DOHH2 (cell line): ENCODE data around the gene KIAA0513.

Experiments used
- H3F3A ChIP-seq: fragments of 200-600 bp; sonication (generic), shearing (Covaris generic); 2 replicates; pipeline ENCODE4 v1.6.0; 2016; ENCODE audit warnings: antibody characterized with exemption, mild to moderate bottlenecking; ENCODE audit not compliant: control insufficient read depth, insufficient read depth
- H3K27ac ChIP-seq: fragments of 200-600 bp; sonication (generic); 2 replicates; pipeline ENCODE4 v1.5.1; 2014; ENCODE audit warnings: low read depth, mild to moderate bottlenecking, low read length, moderate library complexity
- H3K27me3 ChIP-seq: fragments of 200-600 bp; sonication (generic); 2 replicates; pipeline ENCODE4 v1.6.1; 2014; ENCODE audit warnings: mild to moderate bottlenecking, low read length, mixed read lengths; ENCODE audit not compliant: control insufficient read depth
- H3K36me3 ChIP-seq: fragments of 200-600 bp; sonication (generic); 2 replicates; pipeline ENCODE4 v1.6.1; 2014; ENCODE audit warnings: mild to moderate bottlenecking, low read length, moderate library complexity, mixed read lengths; ENCODE audit not compliant: control insufficient read depth
- H3K4me1 ChIP-seq: fragments of 200-600 bp; sonication (generic); 2 replicates; pipeline ENCODE4 v1.6.1; 2014; ENCODE audit warnings: mild to moderate bottlenecking, low read length, mixed read lengths; ENCODE audit not compliant: control insufficient read depth
- H3K4me2 ChIP-seq: fragments of 200-600 bp; sonication (generic); 2 replicates; pipeline ENCODE4 v1.6.0; 2014; ENCODE audit warnings: mild to moderate bottlenecking, low read length, moderate library complexity
- H3K4me3 ChIP-seq: fragments of 200-600 bp; sonication (generic); 2 replicates; pipeline ENCODE4 v1.5.1; 2014; ENCODE audit warnings: mild to moderate bottlenecking, low read length, mixed read lengths
- H3K79me2 ChIP-seq: fragments of 200-600 bp; sonication (generic); 2 replicates; pipeline ENCODE4 v1.6.1; 2014; ENCODE audit warnings: mild to moderate bottlenecking, low read length, mixed read lengths; ENCODE audit not compliant: control insufficient read depth
- H3K9me2 ChIP-seq: fragments of 200-600 bp; sonication (generic); replicated peaks from 2 replicates; pipeline ENCODE4 v1.6.1; 2014; ENCODE audit warnings: mild to moderate bottlenecking, low read length, mixed read lengths; ENCODE audit not compliant: control insufficient read depth
- H3K9me3 ChIP-seq: fragments of 200-600 bp; sonication (generic); 2 replicates; pipeline ENCODE4 v1.6.1; 2014; ENCODE audit warnings: antibody characterized with exemption, low read length, mixed read lengths; ENCODE audit not compliant: control insufficient read depth, insufficient read depth
- H4K20me1 ChIP-seq: fragments of 200-600 bp; sonication (generic); 2 replicates; pipeline ENCODE4 v1.6.0; 2014; ENCODE audit warnings: low read depth, mild to moderate bottlenecking, antibody characterized with exemption, low read length, moderate library complexity; ENCODE audit not compliant: control insufficient read depth, insufficient read depth
- CTCF ChIP-seq: fragments of 200-600 bp; sonication (generic); IDR thresholded peaks from one replicate; pipeline ENCODE4 v1.5.1; 2014; ENCODE audit warnings: antibody characterized with exemption, mild to moderate bottlenecking, low read depth, low read length; ENCODE audit not compliant: poor library complexity, severe bottlenecking
- EZH2phosphoT487 ChIP-seq: fragments of 200-600 bp; sonication (generic); IDR thresholded peaks from 2 replicates; pipeline ENCODE4 v1.6.1; 2017; ENCODE audit warnings: borderline replicate concordance, mild to moderate bottlenecking, antibody characterized with exemption, low read length, moderate library complexity, mixed read lengths

The KIAA0513 gene

GRCh38 chr16:84999200-84999599 lies 28.4 kb upstream of the KIAA0513 start:
- H3K4me3 ChIP-seq: no peak overlapping the region
- H3K79me2 ChIP-seq: peaks cover 70% of the 10 kb centered on the region
- no peaks in the 10 kb centered on the region for H3K9me3 ChIP-seq

GRCh38 chr16:84999857-85000480 lies 27.6 kb upstream of the KIAA0513 start:
- no peaks in the 10 kb centered on the region for H3F3A ChIP-seq
- TF ChIP-seq CTCF (no peak), EZH2phosphoT487 (no peak)
- H4K20me1 ChIP-seq: peaks cover 9% of the 10 kb centered on the region; the same call in 1 of the 2 replicates
- H3K4me3 ChIP-seq: no peak overlapping the region
- H3K79me2 ChIP-seq: peaks cover 74% of the 10 kb centered on the region
- no peak overlapping the region for H3K4me2 ChIP-seq
- H3K36me3 ChIP-seq: peaks cover 7% of the 10 kb centered on the region
- no peak overlapping the region for H3K27ac ChIP-seq
- no peaks in the 10 kb centered on the region for H3K9me2 ChIP-seq
- no peaks in the 10 kb centered on the region for H3K9me3 ChIP-seq
- no peaks in the 10 kb centered on the region for H3K27me3 ChIP-seq
- peaks cover 9% of the 10 kb centered on the region for H3K4me1 ChIP-seq

More at GRCh38 chr16:84999200-84999599, 28.4 kb upstream of the KIAA0513 start:
- no peak overlapping the region for H3K4me2 ChIP-seq
- TF ChIP-seq EZH2phosphoT487: no peak
- TF ChIP-seq CTCF: no peak
- H3F3A ChIP-seq: no peaks in the 10 kb centered on the region
- peaks cover 14% of the 10 kb centered on the region for H3K36me3 ChIP-seq
- H4K20me1 ChIP-seq: peaks cover 9% of the 10 kb centered on the region; the same call in 1 of the 2 replicates
- peaks cover 9% of the 10 kb centered on the region for H3K4me1 ChIP-seq
- H3K27me3 ChIP-seq: no peaks in the 10 kb centered on the region
- H3K27ac ChIP-seq: no peak overlapping the region
- H3K9me2 ChIP-seq: no peaks in the 10 kb centered on the region

DNA sequence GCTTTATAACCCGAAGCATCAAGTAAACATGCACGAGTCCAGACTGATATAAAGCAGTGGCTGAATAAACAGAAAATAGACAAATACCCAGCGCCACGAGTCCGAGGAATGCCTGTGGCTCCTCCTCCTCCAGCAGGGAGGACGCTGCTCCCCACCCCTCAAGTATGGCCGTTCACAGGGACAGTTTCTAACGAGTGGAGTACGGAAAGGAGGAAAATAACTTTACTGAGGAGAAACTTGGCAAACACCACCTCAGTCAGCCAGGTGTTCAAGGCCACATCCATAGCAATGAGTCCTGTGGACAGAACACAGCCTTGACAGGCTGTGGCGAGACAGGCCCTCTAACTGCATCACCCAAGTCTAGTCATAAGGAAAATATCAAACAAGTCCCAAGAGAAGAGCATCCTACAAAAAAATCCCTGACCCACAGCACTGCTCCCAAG lies 25.5 kb upstream of the KIAA0513 start:
- Histone ChIP-seq H3K9me2 (no peaks in the 10 kb centered on the region), H4K20me1 (peaks cover 13% of the 10 kb centered on the region; the same call in 1 of the 2 replicates), H3K4me1 (peaks cover 9% of the 10 kb centered on the region), H3K27ac (no peak overlapping the region), H3K4me3 (no peak overlapping the region), H3K36me3 (no peaks in the 10 kb centered on the region; the same call in 1 of the 2 replicates), H3K4me2 (no peak overlapping the region), H3F3A (no peaks in the 10 kb centered on the region), H3K27me3 (no peaks in the 10 kb centered on the region), H3K79me2 (peaks cover 86% of the 10 kb centered on the region), H3K9me3 (no peaks in the 10 kb centered on the region)
- TF ChIP-seq CTCF (no peak), EZH2phosphoT487 (no peak)
